Ectodermal cell (in vitro differentiated cells): ENCODE results near the gene SGSM2.

ENCODE experiments used
- H3K27ac ChIP-seq: 2 replicates; pipeline ENCODE4 v1.7.0; 2013; ENCODE audit warnings: mild to moderate bottlenecking, low read depth, low read length; ENCODE audit not compliant: insufficient read depth, poor library complexity, severe bottlenecking
- H3K27me3 ChIP-seq: 2 replicates; pipeline ENCODE4 v1.7.0; 2013; ENCODE audit warnings: mild to moderate bottlenecking, low read length; ENCODE audit not compliant: insufficient read depth, control insufficient read depth, poor library complexity, severe bottlenecking
- H3K36me3 ChIP-seq: one replicate; pipeline ENCODE4 v1.7.0; 2013; ENCODE audit warnings: low read length; ENCODE audit not compliant: control insufficient read depth, insufficient read depth
- H3K4me1 ChIP-seq: one replicate; pipeline ENCODE4 v1.7.0; 2013; ENCODE audit warnings: low read length; ENCODE audit not compliant: control insufficient read depth, insufficient read depth
- H3K4me3 ChIP-seq: 2 replicates; pipeline ENCODE4 v1.7.0; 2013; ENCODE audit warnings: low read depth, low read length, control low read depth; ENCODE audit not compliant: insufficient read depth
- H3K9me3 ChIP-seq: 2 replicates; pipeline ENCODE4 v1.7.0; 2013; ENCODE audit warnings: mild to moderate bottlenecking, low read length, moderate library complexity; ENCODE audit not compliant: control insufficient read depth
- WGBS, 2 experiments: methylation state at CpG; one replicate each; pipeline ENCODE4 v1.1.7; 2013; ENCODE audit warnings: missing lambda C conversion rate in 2 of 2; 5-methylcytosine and 5-hydroxymethylcytosine counted together

The SGSM2 gene

GRCh38 chr17:2393954-2394749 is 56.9 kb downstream of the SGSM2 start:
- Histone ChIP-seq H3K4me3 (peak overlapping the region; percentile 22), H3K27ac (no peak overlapping the region), H3K36me3 (no peaks in the 10 kb centered on the region), H3K4me1 (peaks cover 61% of the 10 kb centered on the region), H3K27me3 (peaks cover 5% of the 10 kb centered on the region), H3K9me3 (no peaks in the 10 kb centered on the region)
- 22% methylated on average over 53 of the region's 53 CpGs for WGBS, 2 experiments

GRCh38 chr17:2394775-2395201 is 57.5 kb downstream of the SGSM2 start:
- Histone ChIP-seq H3K9me3 (no peaks in the 10 kb centered on the region), H3K27ac (no peak overlapping the region), H3K36me3 (no peaks in the 10 kb centered on the region), H3K27me3 (peaks cover 5% of the 10 kb centered on the region), H3K4me1 (peaks cover 56% of the 10 kb centered on the region), H3K4me3 (no peak overlapping the region)
- WGBS, 2 experiments = 93 to 94% methylated on average over 16 of the region's 16 CpGs

- Histone ChIP-seq H3K27ac (no peak overlapping the region), H3K4me1 (peaks cover 56% of the 10 kb centered on the region), H3K36me3 (no peaks in the 10 kb centered on the region), H3K9me3 (no peaks in the 10 kb centered on the region), H3K27me3 (peaks cover 5% of the 10 kb centered on the region), H3K4me3 (no peak overlapping the region)
- WGBS, 2 experiments = 77% methylated on average over 28 of the region's 28 CpGs
These were observed 58.2 kb downstream of the SGSM2 start for GRCh38 chr17:2395258-2396181.

GRCh38 chr17:2396192-2396567 is 58.9 kb downstream of the SGSM2 start:
- Histone ChIP-seq H3K4me3 (peak overlapping the region; percentile 24), H3K36me3 (no peaks in the 10 kb centered on the region), H3K27ac (no peak overlapping the region), H3K4me1 (peaks cover 56% of the 10 kb centered on the region), H3K9me3 (no peaks in the 10 kb centered on the region), H3K27me3 (peaks cover 5% of the 10 kb centered on the region)
- WGBS, 2 experiments = 53 to 56% methylated on average over 7 of the region's 7 CpGs

- Histone ChIP-seq H3K9me3 (no peaks in the 10 kb centered on the region), H3K27me3 (peaks cover 5% of the 10 kb centered on the region), H3K36me3 (no peaks in the 10 kb centered on the region), H3K4me1 (peaks cover 52% of the 10 kb centered on the region), H3K27ac (peak overlapping the region; percentile 55), H3K4me3 (peak overlapping the region; percentile 24)
- 4 to 6% methylated on average over 34 of the region's 34 CpGs for WGBS, 2 experiments
These were observed 59.4 kb downstream of the SGSM2 start for GRCh38 chr17:2396568-2397246.

- H3K27me3 ChIP-seq = peaks cover 5% of the 10 kb centered on the region
- no peaks in the 10 kb centered on the region for H3K36me3 ChIP-seq
- WGBS, 2 experiments = 78 to 79% methylated on average over 12 of the region's 12 CpGs
- no peaks in the 10 kb centered on the region for H3K9me3 ChIP-seq
- H3K4me3 ChIP-seq = no peak overlapping the region
- H3K4me1 ChIP-seq = peaks cover 48% of the 10 kb centered on the region
- H3K27ac ChIP-seq = peak overlapping the region; percentile 55
These were observed 60.2 kb downstream of the SGSM2 start for GRCh38 chr17:2397247-2398171.

- Histone ChIP-seq H3K4me1 (peaks cover 54% of the 10 kb centered on the region), H3K36me3 (no peaks in the 10 kb centered on the region), H3K4me3 (peak overlapping the region; percentile 95), H3K27ac (no peak overlapping the region), H3K27me3 (peaks cover 5% of the 10 kb centered on the region), H3K9me3 (no peaks in the 10 kb centered on the region)
- 82 to 83% methylated on average over 10 of the region's 10 CpGs for whole genome bisulfite sequencing, 2 experiments
These were observed 60.9 kb downstream of the SGSM2 start for GRCh38 chr17:2398182-2398581.

GRCh38 chr17:2398655-2399571 is 61.6 kb downstream of the SGSM2 start:
- H3K4me3 ChIP-seq = peak overlapping the region; percentile 95
- peaks cover 53% of the 10 kb centered on the region for H3K4me1 ChIP-seq
- H3K27ac ChIP-seq = peak overlapping the region; percentile 95
- H3K36me3 ChIP-seq = no peaks in the 10 kb centered on the region
- peaks cover 5% of the 10 kb centered on the region for H3K27me3 ChIP-seq
- no peaks in the 10 kb centered on the region for H3K9me3 ChIP-seq
- WGBS, 2 experiments = 6% methylated on average over 48 to 50 of the region's 55 CpGs
